MM.1S (cell line): Measurements from ENCODE around the gene RUNX1.

Source experiments
- DNase-seq: peaks from one replicate; pipeline ENCODE4 v3.0.0-alpha.2; 2015
- H2AFZ ChIP-seq: fragments of 300-600 bp; sonication (generic); 2 replicates; pipeline ENCODE4 v1.6.0; 2016; ENCODE audit warnings: antibody characterized with exemption, low read length
- H3F3A ChIP-seq: fragments of 300-600 bp; sonication (generic); 2 replicates; pipeline ENCODE4 v1.6.1; 2016; ENCODE audit warnings: mild to moderate bottlenecking, antibody characterized with exemption, low read length, moderate library complexity, mixed read lengths; ENCODE audit not compliant: insufficient read depth
- H3K27ac ChIP-seq: fragments of 300-600 bp; sonication (generic); 2 replicates; pipeline ENCODE4 v1.5.1; 2016; ENCODE audit warnings: mild to moderate bottlenecking, low read length
- H3K27me3 ChIP-seq: fragments of 300-600 bp; sonication (generic); replicated peaks from 2 replicates; pipeline ENCODE4 v1.6.0; 2016; ENCODE audit warnings: low read length; ENCODE audit not compliant: insufficient read depth
- H3K36me3 ChIP-seq: fragments of 300-600 bp; sonication (generic); replicated peaks from 2 replicates; pipeline ENCODE4 v1.6.1; 2016; ENCODE audit warnings: mild to moderate bottlenecking, low read length, mixed read lengths; ENCODE audit not compliant: insufficient read depth
- H3K4me1 ChIP-seq: fragments of 300-600 bp; sonication (generic); 2 replicates; pipeline ENCODE4 v1.6.1; 2016; ENCODE audit warnings: low read length, mixed read lengths
- H3K4me2 ChIP-seq: fragments of 300-600 bp; sonication (generic); 2 replicates; pipeline ENCODE4 v1.6.0; 2016; ENCODE audit warnings: low read depth, low read length
- H3K4me3 ChIP-seq: fragments of 300-600 bp; sonication (generic); 2 replicates; pipeline ENCODE4 v1.5.1; 2016; ENCODE audit warnings: low read length, mixed read lengths
- H3K79me2 ChIP-seq: fragments of 300-600 bp; sonication (generic); 2 replicates; pipeline ENCODE4 v1.6.1; 2016; ENCODE audit warnings: mixed run types, low read length, mixed read lengths
- H3K9ac ChIP-seq: fragments of 300-600 bp; sonication (generic); 2 replicates; pipeline ENCODE4 v1.6.1; 2016; ENCODE audit warnings: low read length, mixed read lengths
- H3K9me2 ChIP-seq: fragments of 300-600 bp; sonication (generic); replicated peaks from 2 replicates; pipeline ENCODE4 v1.6.1; 2016; ENCODE audit warnings: mild to moderate bottlenecking, low read length, mixed read lengths; ENCODE audit not compliant: insufficient read depth
- H3K9me3 ChIP-seq: fragments of 300-600 bp; sonication (generic); replicated peaks from 2 replicates; pipeline ENCODE4 v1.6.1; 2016; ENCODE audit warnings: mild to moderate bottlenecking, low read length, mixed read lengths; ENCODE audit not compliant: insufficient read depth
- H4K20me1 ChIP-seq: fragments of 300-600 bp; sonication (generic); 2 replicates; pipeline ENCODE4 v1.6.1; 2016; ENCODE audit warnings: mild to moderate bottlenecking, low read length, moderate library complexity, mixed read lengths; ENCODE audit not compliant: insufficient read depth
- CTCF ChIP-seq: fragments of 300-600 bp; sonication (generic); IDR thresholded peaks from 2 replicates; pipeline ENCODE4 v1.5.1; 2016; ENCODE audit warnings: antibody characterized with exemption, low read length, mixed read lengths
- EZH2 ChIP-seq: fragments of 300-600 bp; sonication (generic); optimal IDR thresholded peaks from 2 replicates; pipeline ENCODE3; 2017; ENCODE audit warnings: low read depth, mild to moderate bottlenecking, antibody characterized with exemption, low read length, mixed read lengths
- EZH2phosphoT487 ChIP-seq: fragments of 300-600 bp; sonication (generic); IDR thresholded peaks from 2 replicates; pipeline ENCODE4 v1.6.1; 2018; ENCODE audit warnings: antibody characterized with exemption, low read length

RUNX1 gene

GRCh38 chr21:35020436-35020835, 28.7 kb downstream of the RUNX1 start:
- no peaks in the 10 kb centered on the region for H4K20me1 ChIP-seq
- H3K4me1 ChIP-seq: peaks cover 11% of the 10 kb centered on the region; the same call in 1 of the 2 replicates
- no peak overlapping the region for H2AFZ ChIP-seq
- no peaks in the 10 kb centered on the region for H3K27me3 ChIP-seq
- TF ChIP-seq CTCF (no peak), EZH2phosphoT487 (no peak), EZH2 (no peak)
- no peak overlapping the region for H3K9ac ChIP-seq
- H3K4me3 ChIP-seq: no peak overlapping the region
- no peaks in the 10 kb centered on the region for H3K36me3 ChIP-seq
- no peak overlapping the region for H3K4me2 ChIP-seq
- no peak overlapping the region for H3K27ac ChIP-seq
- DNase-seq: no peak
- no peaks in the 10 kb centered on the region for H3K9me3 ChIP-seq
- H3K9me2 ChIP-seq: no peaks in the 10 kb centered on the region
- no peaks in the 10 kb centered on the region for H3F3A ChIP-seq
- H3K79me2 ChIP-seq: no peaks in the 10 kb centered on the region

- no peak overlapping the region for H3K27ac ChIP-seq
Observed at GRCh38 chr21:35019631-35020032, 29.5 kb downstream of the RUNX1 start.

GRCh38 chr21:35017256-35017655, 31.8 kb downstream of the RUNX1 start:
- DNase-seq: no peak
- no peak overlapping the region for H3K9ac ChIP-seq
- no peaks in the 10 kb centered on the region for H3K36me3 ChIP-seq
- no peak overlapping the region for H3K4me2 ChIP-seq
- H3K4me3 ChIP-seq: no peak overlapping the region
- H3K27ac ChIP-seq: no peak overlapping the region
- peaks cover 10% of the 10 kb centered on the region; the same call in 1 of the 2 replicates for H3K4me1 ChIP-seq
- TF ChIP-seq CTCF (no peak), EZH2phosphoT487 (no peak), EZH2 (no peak)
- H3K9me2 ChIP-seq: no peaks in the 10 kb centered on the region
- H4K20me1 ChIP-seq: no peaks in the 10 kb centered on the region
- H2AFZ ChIP-seq: no peak overlapping the region
- no peaks in the 10 kb centered on the region for H3K79me2 ChIP-seq
- no peaks in the 10 kb centered on the region for H3F3A ChIP-seq
- no peaks in the 10 kb centered on the region for H3K27me3 ChIP-seq
- H3K9me3 ChIP-seq: no peaks in the 10 kb centered on the region

More at GRCh38 chr21:35019631-35020032, 29.5 kb downstream of the RUNX1 start:
- Histone ChIP-seq H3K4me2 (no peak overlapping the region), H3K79me2 (no peaks in the 10 kb centered on the region), H3K9ac (no peak overlapping the region), H3K36me3 (no peaks in the 10 kb centered on the region), H3K9me3 (no peaks in the 10 kb centered on the region), H3K4me3 (no peak overlapping the region), H4K20me1 (no peaks in the 10 kb centered on the region), H3K9me2 (no peaks in the 10 kb centered on the region), H3K4me1 (peaks cover 10% of the 10 kb centered on the region; the same call in 1 of the 2 replicates), H3F3A (no peaks in the 10 kb centered on the region), H2AFZ (no peak overlapping the region), H3K27me3 (no peaks in the 10 kb centered on the region)
- DNase-seq: no peak
- no peak for TF ChIP-seq EZH2
- no peak for TF ChIP-seq CTCF
- no peak for TF ChIP-seq EZH2phosphoT487
